GM12864 (cell line): ENCODE results near the gene HSPA12B.

Experiments used
- DNase-seq: peaks from one replicate; pipeline ENCODE4 v3.0.0-alpha.2; 2011; ENCODE audit warnings: low read depth
- H3K4me3 ChIP-seq: 2 replicates; pipeline ENCODE4 v1.5.1; 2011; ENCODE audit warnings: mild to moderate bottlenecking, low read depth, low read length, control low read depth
- TF ChIP-seq, protein P1 (sequence below): IDR thresholded peaks from 2 replicates; pipeline ENCODE4 v1.5.1; 2011; ENCODE audit warnings: low read depth, mild to moderate bottlenecking, moderate library complexity, low read length, control low read depth, inconsistent platforms; ENCODE audit errors: missing control alignments

Gene HSPA12B

DNA sequence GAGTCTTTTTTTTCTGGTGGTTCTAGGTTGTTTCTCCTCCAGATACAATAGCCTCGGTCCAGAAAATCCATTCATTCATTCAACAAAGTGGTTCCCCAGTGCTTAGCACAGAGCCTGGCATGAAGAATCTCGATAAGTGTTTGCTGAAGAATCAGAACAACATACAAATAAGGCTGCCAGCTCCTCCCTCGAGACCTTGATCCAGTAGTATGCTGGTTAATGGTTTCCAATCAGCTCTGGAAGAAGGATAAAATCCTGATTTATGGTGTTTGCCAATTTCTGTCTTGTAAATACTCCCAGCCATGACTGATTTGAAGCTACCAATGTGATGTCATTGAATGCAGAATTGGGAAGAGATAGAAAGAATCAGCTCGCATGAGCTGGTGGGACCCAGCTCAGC is 3.3 kb downstream of the HSPA12B start:
- no peak overlapping the region for H3K4me3 ChIP-seq
- TF ChIP-seq, protein P1, sequence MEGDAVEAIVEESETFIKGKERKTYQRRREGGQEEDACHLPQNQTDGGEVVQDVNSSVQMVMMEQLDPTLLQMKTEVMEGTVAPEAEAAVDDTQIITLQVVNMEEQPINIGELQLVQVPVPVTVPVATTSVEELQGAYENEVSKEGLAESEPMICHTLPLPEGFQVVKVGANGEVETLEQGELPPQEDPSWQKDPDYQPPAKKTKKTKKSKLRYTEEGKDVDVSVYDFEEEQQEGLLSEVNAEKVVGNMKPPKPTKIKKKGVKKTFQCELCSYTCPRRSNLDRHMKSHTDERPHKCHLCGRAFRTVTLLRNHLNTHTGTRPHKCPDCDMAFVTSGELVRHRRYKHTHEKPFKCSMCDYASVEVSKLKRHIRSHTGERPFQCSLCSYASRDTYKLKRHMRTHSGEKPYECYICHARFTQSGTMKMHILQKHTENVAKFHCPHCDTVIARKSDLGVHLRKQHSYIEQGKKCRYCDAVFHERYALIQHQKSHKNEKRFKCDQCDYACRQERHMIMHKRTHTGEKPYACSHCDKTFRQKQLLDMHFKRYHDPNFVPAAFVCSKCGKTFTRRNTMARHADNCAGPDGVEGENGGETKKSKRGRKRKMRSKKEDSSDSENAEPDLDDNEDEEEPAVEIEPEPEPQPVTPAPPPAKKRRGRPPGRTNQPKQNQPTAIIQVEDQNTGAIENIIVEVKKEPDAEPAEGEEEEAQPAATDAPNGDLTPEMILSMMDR, result no peak
- no peak for DNase-seq

- TF ChIP-seq, protein P1, result no peak
These were observed 5.9 kb downstream of the HSPA12B start for GRCh38 chr20:3738111-3739053.

GRCh38 chr20:3739054-3739925 is 6.8 kb downstream of the HSPA12B start:
- DNase-seq, result no peak
- H3K4me3 ChIP-seq, result no peak overlapping the region
- TF ChIP-seq, protein P1, result no peak

More at GRCh38 chr20:3738111-3739053, 5.9 kb downstream of the HSPA12B start:
- H3K4me3 ChIP-seq, result no peak overlapping the region
- no peak for DNase-seq

DNA sequence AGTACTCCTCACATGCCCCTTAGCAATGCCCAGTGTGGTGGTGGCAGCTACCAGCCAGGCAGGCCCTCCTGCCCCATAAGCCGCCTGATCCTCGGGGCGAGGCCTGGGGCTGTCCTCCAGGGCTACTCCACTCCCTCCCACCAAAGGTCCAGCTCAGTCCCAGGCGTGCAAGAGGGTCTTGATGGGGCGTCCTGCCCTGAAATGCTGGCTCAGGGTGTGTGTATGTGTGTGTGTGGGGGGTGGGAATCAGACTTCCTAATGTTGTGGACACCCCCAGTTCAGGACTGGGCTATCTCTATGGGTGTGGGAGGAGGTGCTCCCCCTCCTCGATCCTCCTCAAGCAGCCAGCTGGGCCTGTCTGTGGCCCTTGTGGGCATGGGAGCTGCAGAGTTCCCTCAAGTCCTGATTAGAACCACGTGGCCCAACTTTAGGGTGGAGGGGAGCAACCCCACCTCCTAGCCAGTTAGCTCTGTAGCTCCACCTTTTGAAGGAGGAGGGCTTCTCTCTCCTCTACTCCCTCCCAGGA is 7.5 kb downstream of the HSPA12B start:
- no peak overlapping the region for H3K4me3 ChIP-seq
- TF ChIP-seq, protein P1, result no peak
- DNase-seq, result no peak

GRCh38 chr20:3740615-3741301 is 8.3 kb downstream of the HSPA12B start:
- TF ChIP-seq, protein P1, result no peak
- DNase-seq, result no peak
- no peak overlapping the region for H3K4me3 ChIP-seq

GRCh38 chr20:3741836-3742458 is 9.5 kb downstream of the HSPA12B start:
- TF ChIP-seq, protein P1, result no peak
- no peak overlapping the region for H3K4me3 ChIP-seq
- DNase-seq, result no peak
